ENCODE data around the gene TPH2.

The TPH2 gene

GRCh38 chr12:72071030-72071429 is 132.4 kb downstream of the TPH2 start:
- peaks cover 9% of the 10 kb centered on the region for H3K4me1 ChIP-seq (ENCODE audit: control insufficient read depth, insufficient read depth, low read length, poor library complexity, severe bottlenecking)
- H3K27ac ChIP-seq (ENCODE audit: low read depth, low read length, severe bottlenecking) = no peak overlapping the region
- H3K9me3 ChIP-seq (ENCODE audit: control insufficient read depth, low read length) = peaks cover 13% of the 10 kb centered on the region
- no peak overlapping the region for H3K4me3 ChIP-seq (ENCODE audit: extremely low read depth, insufficient read depth, low read length, poor library complexity, severe bottlenecking)
- no peaks in the 10 kb centered on the region for H3K36me3 ChIP-seq (ENCODE audit: control insufficient read depth, insufficient read depth, low read length)
- WGBS, 2 experiments (ENCODE audit: insufficient coverage in 2 of 2) = 86 to 89% methylated on average over 2 of the region's 2 CpGs

- peaks cover 13% of the 10 kb centered on the region for H3K9me3 ChIP-seq (ENCODE audit: control insufficient read depth, low read length)
- no peaks in the 10 kb centered on the region for H3K36me3 ChIP-seq (ENCODE audit: control insufficient read depth, insufficient read depth, low read length)
- peaks cover 9% of the 10 kb centered on the region for H3K4me1 ChIP-seq (ENCODE audit: control insufficient read depth, insufficient read depth, low read length, poor library complexity, severe bottlenecking)
- 82 to 88% methylated on average over 1 of the region's 1 CpG for WGBS, 2 experiments (ENCODE audit: insufficient coverage in 2 of 2)
- no peak overlapping the region for H3K4me3 ChIP-seq (ENCODE audit: extremely low read depth, insufficient read depth, low read length, poor library complexity, severe bottlenecking)
- no peak overlapping the region for H3K27ac ChIP-seq (ENCODE audit: low read depth, low read length, severe bottlenecking)
Observed at GRCh38 chr12:72072592-72073212, 134.1 kb downstream of the TPH2 start.

DNA sequence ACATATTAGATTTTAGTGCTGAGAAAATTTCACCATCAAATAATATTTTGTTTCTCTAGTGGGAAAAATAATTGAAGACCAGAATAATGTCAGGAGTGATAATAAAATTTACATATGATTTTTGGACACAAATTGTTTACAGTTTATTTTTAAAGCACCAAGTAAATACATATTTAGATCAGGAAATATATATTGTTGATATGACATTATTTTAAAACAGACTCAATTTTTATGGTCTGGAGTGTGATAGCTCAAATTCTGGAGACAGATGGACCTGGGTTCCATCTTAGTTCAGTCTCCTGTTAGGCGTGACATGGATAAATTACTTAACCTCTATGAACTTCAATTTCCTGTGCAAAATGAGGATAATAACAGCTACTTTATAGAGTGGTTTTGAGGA is 135.4 kb downstream of the TPH2 start:
- Histone ChIP-seq H3K36me3 (ENCODE audit: control insufficient read depth, insufficient read depth, low read length) (no peaks in the 10 kb centered on the region), H3K27ac (ENCODE audit: low read depth, low read length, severe bottlenecking) (no peak overlapping the region), H3K4me3 (ENCODE audit: extremely low read depth, insufficient read depth, low read length, poor library complexity, severe bottlenecking) (no peak overlapping the region), H3K4me1 (ENCODE audit: control insufficient read depth, insufficient read depth, low read length, poor library complexity, severe bottlenecking) (peaks cover 9% of the 10 kb centered on the region), H3K9me3 (ENCODE audit: control insufficient read depth, low read length) (peaks cover 13% of the 10 kb centered on the region)
- whole genome bisulfite sequencing, 2 experiments (ENCODE audit: insufficient coverage in 2 of 2) = no CpG with 5 or more reads among the region's 1 CpG

- WGBS, 2 experiments (ENCODE audit: insufficient coverage in 2 of 2) = 71 to 82% methylated on average over 3 of the region's 3 CpGs
- Histone ChIP-seq H3K4me1 (ENCODE audit: control insufficient read depth, insufficient read depth, low read length, poor library complexity, severe bottlenecking) (peaks cover 9% of the 10 kb centered on the region), H3K36me3 (ENCODE audit: control insufficient read depth, insufficient read depth, low read length) (no peaks in the 10 kb centered on the region), H3K4me3 (ENCODE audit: extremely low read depth, insufficient read depth, low read length, poor library complexity, severe bottlenecking) (no peak overlapping the region), H3K9me3 (ENCODE audit: control insufficient read depth, low read length) (peaks cover 13% of the 10 kb centered on the region), H3K27ac (ENCODE audit: low read depth, low read length, severe bottlenecking) (no peak overlapping the region)
Observed at GRCh38 chr12:72074956-72075355, 136.3 kb downstream of the TPH2 start.

- Histone ChIP-seq H3K4me1 (ENCODE audit: control insufficient read depth, insufficient read depth, low read length, poor library complexity, severe bottlenecking) (peaks cover 9% of the 10 kb centered on the region), H3K4me3 (ENCODE audit: extremely low read depth, insufficient read depth, low read length, poor library complexity, severe bottlenecking) (no peak overlapping the region), H3K36me3 (ENCODE audit: control insufficient read depth, insufficient read depth, low read length) (no peaks in the 10 kb centered on the region), H3K27ac (ENCODE audit: low read depth, low read length, severe bottlenecking) (no peak overlapping the region), H3K9me3 (ENCODE audit: control insufficient read depth, low read length) (peaks cover 12% of the 10 kb centered on the region)
- WGBS, 2 experiments (ENCODE audit: insufficient coverage in 2 of 2) = 91 to 93% methylated on average over 2 to 3 of the region's 3 CpGs
Observed at GRCh38 chr12:72075401-72075800, 136.8 kb downstream of the TPH2 start.

GRCh38 chr12:72075891-72076557 is 137.4 kb downstream of the TPH2 start:
- H3K27ac ChIP-seq (ENCODE audit: low read depth, low read length, severe bottlenecking) = no peak overlapping the region
- peaks cover 6% of the 10 kb centered on the region for H3K9me3 ChIP-seq (ENCODE audit: control insufficient read depth, low read length)
- no peaks in the 10 kb centered on the region for H3K36me3 ChIP-seq (ENCODE audit: control insufficient read depth, insufficient read depth, low read length)
- H3K4me1 ChIP-seq (ENCODE audit: control insufficient read depth, insufficient read depth, low read length, poor library complexity, severe bottlenecking) = peaks cover 9% of the 10 kb centered on the region
- WGBS, 2 experiments (ENCODE audit: insufficient coverage in 2 of 2) = 88 to 92% methylated on average over 8 of the region's 9 CpGs
- no peak overlapping the region for H3K4me3 ChIP-seq (ENCODE audit: extremely low read depth, insufficient read depth, low read length, poor library complexity, severe bottlenecking)

DNA sequence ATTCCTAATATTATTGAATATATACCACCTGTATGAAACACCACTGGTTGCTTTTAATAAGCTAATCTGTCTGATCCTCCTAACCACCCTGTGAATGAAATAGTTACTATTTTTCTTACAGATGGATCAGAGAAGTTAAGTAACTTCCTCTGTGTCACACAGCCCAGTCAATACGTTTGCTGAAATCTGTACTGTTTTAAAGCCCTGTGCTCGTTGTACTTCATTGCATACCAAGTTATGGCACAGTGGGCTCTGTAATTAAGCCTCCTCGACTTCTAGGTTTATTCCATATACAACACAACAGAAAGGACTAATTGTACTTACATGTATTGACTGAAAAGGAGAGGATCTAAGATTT is 137.9 kb downstream of the TPH2 start:
- Histone ChIP-seq H3K4me3 (ENCODE audit: extremely low read depth, insufficient read depth, low read length, poor library complexity, severe bottlenecking) (no peak overlapping the region), H3K36me3 (ENCODE audit: control insufficient read depth, insufficient read depth, low read length) (no peaks in the 10 kb centered on the region), H3K27ac (ENCODE audit: low read depth, low read length, severe bottlenecking) (no peak overlapping the region), H3K4me1 (ENCODE audit: control insufficient read depth, insufficient read depth, low read length, poor library complexity, severe bottlenecking) (peaks cover 9% of the 10 kb centered on the region), H3K9me3 (ENCODE audit: control insufficient read depth, low read length) (peaks cover 1% of the 10 kb centered on the region)
- WGBS, 2 experiments (ENCODE audit: insufficient coverage in 2 of 2) = 100% methylated on average over 1 to 2 of the region's 3 CpGs

DNA sequence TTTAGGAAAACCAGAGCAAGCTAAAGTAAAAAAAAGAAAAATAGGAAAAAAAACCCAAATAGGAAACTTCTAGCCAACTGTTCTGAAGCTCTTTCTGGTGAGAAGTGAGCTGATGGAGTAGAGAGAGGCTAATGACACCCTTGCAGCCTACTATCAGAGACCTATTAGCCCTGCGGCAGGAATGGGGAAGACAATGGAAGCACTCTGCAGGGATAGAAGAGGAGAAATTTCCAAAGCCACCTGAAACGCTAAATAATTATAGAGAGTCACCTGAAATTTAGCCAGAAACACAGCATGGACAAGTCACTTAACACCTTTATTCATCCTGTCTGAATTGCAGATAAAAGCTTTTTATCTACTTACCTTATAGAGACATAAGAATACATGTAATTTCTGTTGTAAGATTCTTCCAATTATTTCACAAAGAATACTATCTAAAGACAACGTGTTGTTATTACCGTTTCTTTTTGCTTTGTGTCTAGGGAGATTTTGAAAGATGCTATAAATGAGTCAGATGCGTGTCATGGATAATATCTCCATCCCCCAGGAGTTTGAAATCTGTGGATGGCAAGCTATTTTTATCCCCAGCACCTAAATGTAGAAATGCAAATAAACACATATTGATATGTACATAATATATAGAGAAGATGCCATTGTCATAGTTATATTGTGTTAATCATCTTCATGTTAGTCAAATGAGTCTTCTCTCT is 138.6 kb downstream of the TPH2 start:
- H3K4me1 ChIP-seq (ENCODE audit: control insufficient read depth, insufficient read depth, low read length, poor library complexity, severe bottlenecking) = peaks cover 9% of the 10 kb centered on the region
- no CpG with 5 or more reads among the region's 5 CpGs for WGBS, 2 experiments (ENCODE audit: insufficient coverage in 2 of 2)
- H3K27ac ChIP-seq (ENCODE audit: low read depth, low read length, severe bottlenecking) = no peak overlapping the region
- H3K9me3 ChIP-seq (ENCODE audit: control insufficient read depth, low read length) = no peaks in the 10 kb centered on the region
- H3K36me3 ChIP-seq (ENCODE audit: control insufficient read depth, insufficient read depth, low read length) = no peaks in the 10 kb centered on the region
- no peak overlapping the region for H3K4me3 ChIP-seq (ENCODE audit: extremely low read depth, insufficient read depth, low read length, poor library complexity, severe bottlenecking)

GRCh38 chr12:72081777-72082176 is 143.1 kb downstream of the TPH2 start:
- Histone ChIP-seq H3K4me3 (ENCODE audit: extremely low read depth, insufficient read depth, low read length, poor library complexity, severe bottlenecking) (no peak overlapping the region), H3K4me1 (ENCODE audit: control insufficient read depth, insufficient read depth, low read length, poor library complexity, severe bottlenecking) (no peaks in the 10 kb centered on the region), H3K9me3 (ENCODE audit: control insufficient read depth, low read length) (no peaks in the 10 kb centered on the region), H3K36me3 (ENCODE audit: control insufficient read depth, insufficient read depth, low read length) (no peaks in the 10 kb centered on the region), H3K27ac (ENCODE audit: low read depth, low read length, severe bottlenecking) (no peak overlapping the region)
- 83 to 100% methylated on average over 1 to 2 of the region's 2 CpGs for WGBS, 2 experiments (ENCODE audit: insufficient coverage in 2 of 2)
